GM12874 (cell line): ENCODE measurements around the gene RET.

Experiments
- TF ChIP-seq, protein P1 (sequence below): IDR thresholded peaks from 2 replicates; pipeline ENCODE4 v1.5.1; 2011; ENCODE audit warnings: low read depth, mild to moderate bottlenecking, control low read depth, low read length, moderate library complexity; ENCODE audit not compliant: insufficient read depth

RET gene

DNA sequence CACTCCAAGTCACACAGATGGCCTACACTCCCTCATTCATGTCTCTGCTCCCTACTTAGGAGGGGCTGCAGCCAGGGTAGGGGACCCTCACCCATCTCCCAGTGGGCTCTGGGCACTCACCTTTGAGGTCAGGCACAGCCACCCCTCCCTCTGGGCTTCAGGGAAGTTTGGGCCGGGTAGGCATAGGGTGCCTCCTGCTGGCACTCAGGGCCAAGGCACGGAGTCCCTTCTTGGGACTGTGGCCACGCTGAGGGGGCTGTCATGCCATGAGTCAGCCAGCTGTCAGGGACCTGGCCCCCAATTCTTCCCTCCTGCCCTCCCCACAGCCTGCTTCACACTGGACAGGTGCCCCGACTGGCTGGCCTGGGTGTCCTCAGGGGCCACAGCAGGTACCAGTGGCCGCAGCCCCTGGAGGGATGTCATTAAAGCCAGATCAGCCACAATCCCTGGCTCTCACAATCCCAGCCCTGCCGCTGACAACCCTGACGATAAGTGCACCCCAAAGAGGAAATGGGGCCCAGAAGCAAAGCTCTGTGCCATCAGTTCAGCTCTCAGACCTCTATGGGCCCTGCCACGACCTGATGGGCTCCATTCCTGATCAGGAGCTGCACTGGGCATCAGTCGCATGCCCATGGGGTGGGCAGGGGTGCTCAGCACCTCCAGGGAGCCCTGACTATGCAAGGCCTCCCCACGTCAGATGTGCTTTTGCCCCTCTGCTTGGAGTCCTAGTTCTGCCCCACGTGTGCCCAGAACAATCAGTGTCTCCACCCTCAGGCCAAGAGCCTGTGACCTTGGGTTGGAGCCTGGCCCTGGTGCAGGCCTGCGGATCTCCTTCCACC, 34.1 kb upstream of the RET start:
- TF ChIP-seq, protein P1, sequence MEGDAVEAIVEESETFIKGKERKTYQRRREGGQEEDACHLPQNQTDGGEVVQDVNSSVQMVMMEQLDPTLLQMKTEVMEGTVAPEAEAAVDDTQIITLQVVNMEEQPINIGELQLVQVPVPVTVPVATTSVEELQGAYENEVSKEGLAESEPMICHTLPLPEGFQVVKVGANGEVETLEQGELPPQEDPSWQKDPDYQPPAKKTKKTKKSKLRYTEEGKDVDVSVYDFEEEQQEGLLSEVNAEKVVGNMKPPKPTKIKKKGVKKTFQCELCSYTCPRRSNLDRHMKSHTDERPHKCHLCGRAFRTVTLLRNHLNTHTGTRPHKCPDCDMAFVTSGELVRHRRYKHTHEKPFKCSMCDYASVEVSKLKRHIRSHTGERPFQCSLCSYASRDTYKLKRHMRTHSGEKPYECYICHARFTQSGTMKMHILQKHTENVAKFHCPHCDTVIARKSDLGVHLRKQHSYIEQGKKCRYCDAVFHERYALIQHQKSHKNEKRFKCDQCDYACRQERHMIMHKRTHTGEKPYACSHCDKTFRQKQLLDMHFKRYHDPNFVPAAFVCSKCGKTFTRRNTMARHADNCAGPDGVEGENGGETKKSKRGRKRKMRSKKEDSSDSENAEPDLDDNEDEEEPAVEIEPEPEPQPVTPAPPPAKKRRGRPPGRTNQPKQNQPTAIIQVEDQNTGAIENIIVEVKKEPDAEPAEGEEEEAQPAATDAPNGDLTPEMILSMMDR, result no peak

DNA sequence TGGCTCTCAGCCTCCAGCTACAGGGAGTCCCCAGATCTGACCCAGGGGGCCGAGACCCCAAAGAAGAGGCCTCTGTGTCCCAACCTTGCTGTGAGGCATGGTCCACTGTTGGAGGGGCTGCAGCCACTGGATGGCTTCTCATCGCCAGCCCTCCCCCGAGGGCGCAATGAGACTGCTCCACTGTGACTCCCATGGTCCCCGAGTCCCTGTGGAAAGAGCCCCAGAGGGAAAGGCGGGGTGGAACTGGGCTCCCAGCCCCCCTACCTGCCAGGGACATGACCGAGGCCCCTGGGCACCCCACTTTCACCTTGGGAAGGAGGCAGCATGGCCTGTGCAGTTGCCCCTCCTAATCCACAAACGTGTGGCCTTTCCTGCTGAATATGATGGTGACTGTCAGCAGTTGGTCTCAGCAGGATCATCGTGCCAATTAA, 33.5 kb upstream of the RET start:
- TF ChIP-seq, protein P1, result no peak

DNA sequence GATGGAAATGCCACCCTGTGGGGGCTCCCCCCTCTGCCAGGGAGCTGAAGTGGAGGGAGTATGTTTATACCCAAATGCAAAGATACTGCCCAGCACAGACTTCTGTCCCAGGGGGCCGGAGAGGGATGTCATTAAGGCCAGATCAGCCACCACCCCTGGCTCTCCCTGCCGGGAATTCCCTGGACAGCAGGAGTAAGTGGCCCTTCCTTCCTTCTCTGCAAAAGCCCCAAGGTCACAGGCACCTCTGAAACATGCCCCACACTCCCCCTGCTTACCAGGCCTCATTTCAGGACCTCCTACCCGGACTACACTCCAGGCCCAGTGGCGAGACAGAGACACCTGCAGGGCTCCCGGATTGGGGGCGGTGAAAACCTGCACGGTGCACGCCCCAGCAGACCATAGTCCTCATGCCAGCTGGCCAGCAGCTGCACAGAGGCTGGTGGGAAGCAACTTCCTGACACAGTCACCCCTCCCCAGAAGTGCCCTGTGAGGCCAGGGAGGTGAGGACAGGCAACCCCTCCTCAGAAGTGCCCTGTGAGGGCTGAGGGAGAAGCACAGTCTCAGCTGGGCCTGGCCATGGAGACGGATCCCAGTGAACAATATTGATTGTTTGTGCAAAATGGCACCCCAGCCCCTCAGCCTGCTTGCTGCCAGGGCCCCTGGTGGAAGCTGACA, 33.0 kb upstream of the RET start:
- TF ChIP-seq, protein P1, result no peak

DNA sequence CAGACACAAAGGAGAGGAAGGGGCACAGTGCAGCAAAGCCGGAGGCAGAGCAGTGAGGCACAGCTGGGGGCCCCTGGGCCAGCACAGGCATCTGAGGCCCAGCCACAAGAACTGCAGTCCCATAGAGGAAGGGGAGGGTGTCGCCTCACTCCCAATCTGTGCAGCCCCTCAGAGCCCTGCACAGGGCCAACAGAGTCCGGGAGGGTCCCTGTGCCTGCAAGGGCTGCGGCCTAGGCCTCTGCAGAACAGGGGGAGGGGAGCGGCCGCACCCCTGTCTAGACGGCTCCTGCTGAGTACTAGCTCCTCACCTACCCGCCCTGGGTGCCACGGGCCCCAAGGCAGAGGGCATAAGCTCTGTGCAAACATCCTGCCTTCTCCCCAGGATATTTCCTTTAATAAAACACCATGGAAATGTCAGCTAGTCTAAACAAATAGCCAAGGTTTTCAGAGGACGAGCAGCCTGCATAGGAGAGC, 32.4 kb upstream of the RET start:
- TF ChIP-seq, protein P1, result no peak

DNA sequence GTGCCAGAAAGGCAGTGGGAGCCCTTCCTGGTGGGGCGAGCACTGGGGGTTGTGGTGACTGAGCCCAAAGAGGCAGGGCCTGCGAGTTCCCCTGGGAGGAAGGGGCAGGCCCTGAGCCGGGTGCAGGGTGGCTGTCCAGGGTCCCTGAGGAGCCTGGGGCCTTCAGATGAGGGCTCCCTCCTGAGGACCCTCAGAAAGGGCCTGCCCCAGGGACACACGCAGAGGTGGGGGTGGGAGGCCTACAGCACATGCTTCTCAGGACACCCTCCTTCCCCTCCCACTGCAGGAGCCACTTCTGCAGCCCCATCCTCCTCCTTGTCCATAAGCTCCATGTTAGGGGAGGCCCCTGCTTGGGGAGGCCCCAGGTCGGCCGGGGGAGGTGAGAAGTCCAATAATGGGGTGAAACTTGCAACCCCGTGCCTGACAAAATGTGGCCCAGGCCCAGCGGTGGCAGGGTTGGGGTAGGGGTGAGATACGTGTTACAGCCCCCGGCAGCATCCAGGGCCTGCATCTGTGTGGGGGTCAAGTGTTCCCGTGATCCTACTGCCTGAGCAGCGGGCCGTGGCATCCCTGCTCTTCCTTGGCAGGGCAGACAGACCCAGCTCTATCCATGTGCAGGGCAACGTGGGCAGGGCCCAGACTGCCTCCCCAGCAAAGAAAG, 31.8 kb upstream of the RET start:
- TF ChIP-seq, protein P1, result no peak

DNA sequence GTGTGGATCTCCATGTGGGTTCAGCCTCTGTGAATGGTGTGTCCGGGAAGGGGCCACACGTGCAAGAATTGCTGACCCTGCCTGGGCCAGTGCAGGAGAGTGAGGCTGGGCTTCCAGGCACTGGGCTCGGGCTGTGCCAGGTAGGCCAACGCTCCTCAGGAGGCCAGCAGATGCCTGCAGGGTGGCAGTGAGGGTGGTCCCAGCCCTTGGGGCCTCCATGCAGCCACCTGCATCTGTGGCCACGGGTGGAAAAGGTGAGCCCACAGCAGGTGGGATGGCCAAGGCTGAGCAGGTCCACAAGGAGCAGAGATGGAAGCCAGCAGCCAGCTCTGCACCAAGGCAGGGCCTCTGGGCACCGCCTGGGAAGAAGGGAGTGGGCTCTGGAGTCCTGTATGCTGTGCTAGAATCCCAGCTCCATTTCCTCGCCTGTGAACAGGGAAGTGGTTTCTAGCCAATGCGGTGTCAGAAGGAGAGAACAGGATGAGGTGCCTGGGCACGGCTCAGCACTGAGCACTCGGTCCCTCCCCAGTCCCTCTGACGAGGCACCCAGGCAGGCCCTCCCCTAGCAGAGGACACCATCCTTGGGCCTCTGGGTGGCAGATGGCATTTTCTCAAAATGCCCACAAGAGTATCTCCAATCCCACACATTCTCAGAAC, 31.1 kb upstream of the RET start:
- TF ChIP-seq, protein P1, result no peak

DNA sequence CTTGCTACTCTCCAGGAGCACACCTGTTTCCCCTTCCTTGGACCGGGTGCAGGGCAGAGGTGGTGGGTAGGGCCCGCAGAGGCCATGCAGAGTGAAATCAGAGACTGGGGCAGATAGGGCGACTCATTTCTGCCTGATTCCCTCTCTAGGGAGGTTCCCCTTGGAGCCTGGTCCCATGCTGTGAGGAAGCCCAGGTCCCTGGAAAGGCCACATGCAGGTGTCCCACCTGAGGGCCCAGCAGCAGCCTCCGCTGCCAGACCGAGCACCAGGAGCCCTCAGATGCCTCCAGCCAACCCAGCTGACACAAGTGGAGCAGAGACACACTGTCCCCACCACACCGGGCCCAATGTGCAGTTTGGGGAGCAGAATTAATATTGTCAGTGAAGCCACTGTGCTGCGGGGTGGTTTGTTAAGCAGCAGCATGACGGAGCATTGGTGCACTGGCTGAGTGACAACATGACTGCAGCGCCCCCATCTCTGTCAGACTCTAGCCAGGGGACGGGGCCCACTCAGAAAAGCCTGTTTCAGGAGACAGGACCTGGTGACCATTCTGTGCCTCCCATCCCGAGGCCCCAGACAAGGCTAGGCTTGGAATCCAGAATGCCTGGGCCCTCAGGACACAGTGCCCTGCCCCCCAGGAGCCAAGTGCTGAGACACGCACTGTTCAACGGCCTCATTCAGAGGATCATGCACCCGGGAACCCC, 30.4 kb upstream of the RET start:
- TF ChIP-seq, protein P1, result no peak
